ENCODE data around the gene NEIL3. TPM values are rescaled to one million over a fixed set of nuclear protein-coding genes. Genes with fewer than 3 reads are reported as not detected.

The NEIL3 gene
- total RNA-seq, 4 donors from 2014 or later: 0.41 to 0.95 TPM; not detected in 2

GRCh38 chr4:177283167-177283566 is 26.5 kb upstream of the NEIL3 start:
- Histone ChIP-seq H3K9me3 (no peaks in the 10 kb centered on the region), H3K27ac (no peak overlapping the region), H3K4me3 (no peak overlapping the region), H3K36me3 (no peaks in the 10 kb centered on the region), H3K4me1 (peaks cover 0 to 7% (median 0%) of the 10 kb centered on the region in 4 donors), H3K27me3 (no peaks in the 10 kb centered on the region)
- DNase-seq: no peak
- WGBS, 2 donors (ENCODE audit: low coverage in 1 of 2): 88% methylated on average over 2 of the region's 2 CpGs; no CpG with 5 or more reads in 1 of the 2 donors
- in situ Hi-C loops (cut with MboI; ENCODE audit: low pct_ligation_motif_present in 1 of 4, low pct_unique_long_range_greater_than_20kb in 1 of 4, low sequenced_read_pairs in 3 of 4): no loop called here
- TF ChIP-seq POLR2AphosphoS5 (IDR thresholded peaks at IDR 0.05) (no peak), POLR2A (IDR thresholded peaks at IDR 0.05) (no peak), CTCF (IDR thresholded peaks at IDR 0.05) (no peak), EP300 (IDR thresholded peaks at IDR 0.05; ENCODE audit: low read depth) (no peak)
- intact Hi-C loops (cut with DNase I; ENCODE audit: low total_unique reads): no loop called here

GRCh38 chr4:177285953-177286352 is 23.7 kb upstream of the NEIL3 start:
- intact Hi-C loops (cut with DNase I; ENCODE audit: low total_unique reads) (no loop called here), in situ Hi-C loops (cut with MboI; ENCODE audit: low pct_ligation_motif_present in 1 of 4, low pct_unique_long_range_greater_than_20kb in 1 of 4, low sequenced_read_pairs in 3 of 4) (no loop called here)
- Histone ChIP-seq H3K4me3 (no peak overlapping the region), H3K4me1 (peaks cover 0 to 7% (median 0%) of the 10 kb centered on the region in 4 donors), H3K9me3 (no peaks in the 10 kb centered on the region), H3K36me3 (no peaks in the 10 kb centered on the region), H3K27me3 (no peaks in the 10 kb centered on the region), H3K27ac (no peak overlapping the region)
- WGBS, 2 donors (ENCODE audit: low coverage in 1 of 2): 83 to 92% methylated on average over 6 of the region's 6 CpGs
- TF ChIP-seq CTCF (IDR thresholded peaks at IDR 0.05) (no peak), POLR2A (IDR thresholded peaks at IDR 0.05) (no peak), EP300 (IDR thresholded peaks at IDR 0.05; ENCODE audit: low read depth) (no peak), POLR2AphosphoS5 (IDR thresholded peaks at IDR 0.05) (no peak)
- no peak for DNase-seq

GRCh38 chr4:177287255-177287654 is 22.4 kb upstream of the NEIL3 start:
- 25 to 38% methylated on average over 1 of the region's 1 CpG for WGBS, 2 donors (ENCODE audit: low coverage in 1 of 2)
- no peak for TF ChIP-seq EP300 (IDR thresholded peaks at IDR 0.05; ENCODE audit: low read depth)
- TF ChIP-seq CTCF (IDR thresholded peaks at IDR 0.05): no peak
- TF ChIP-seq POLR2A (IDR thresholded peaks at IDR 0.05): no peak
- TF ChIP-seq POLR2AphosphoS5 (IDR thresholded peaks at IDR 0.05): no peak

GRCh38 chr4:177288335-177288734 is 21.3 kb upstream of the NEIL3 start:
- Histone ChIP-seq H3K4me3 (no peak overlapping the region), H3K27ac (no peak overlapping the region), H3K9me3 (no peaks in the 10 kb centered on the region), H3K36me3 (no peaks in the 10 kb centered on the region), H3K4me1 (no peaks in the 10 kb centered on the region), H3K27me3 (no peaks in the 10 kb centered on the region)
- WGBS, 2 donors (ENCODE audit: low coverage in 1 of 2): 91 to 100% methylated on average over 1 of the region's 1 CpG
- no peak for TF ChIP-seq POLR2AphosphoS5 (IDR thresholded peaks at IDR 0.05)
- TF ChIP-seq EP300 (IDR thresholded peaks at IDR 0.05; ENCODE audit: low read depth): no peak
- TF ChIP-seq POLR2A (IDR thresholded peaks at IDR 0.05): no peak
- no peak for TF ChIP-seq CTCF (IDR thresholded peaks at IDR 0.05)
- DNase-seq: no peak
- in situ Hi-C loops (cut with MboI; ENCODE audit: low pct_ligation_motif_present in 1 of 4, low pct_unique_long_range_greater_than_20kb in 1 of 4, low sequenced_read_pairs in 3 of 4) (no loop called here), intact Hi-C loops (cut with DNase I; ENCODE audit: low total_unique reads) (no loop called here)

More at GRCh38 chr4:177287255-177287654, 22.4 kb upstream of the NEIL3 start:
- Histone ChIP-seq H3K9me3 (no peaks in the 10 kb centered on the region), H3K27me3 (no peaks in the 10 kb centered on the region), H3K36me3 (no peaks in the 10 kb centered on the region), H3K27ac (no peak overlapping the region), H3K4me1 (no peaks in the 10 kb centered on the region), H3K4me3 (no peak overlapping the region)
- intact Hi-C loops (cut with DNase I; ENCODE audit: low total_unique reads): no loop called here
- in situ Hi-C loops (cut with MboI; ENCODE audit: low pct_ligation_motif_present in 1 of 4, low pct_unique_long_range_greater_than_20kb in 1 of 4, low sequenced_read_pairs in 3 of 4): no loop called here
- no peak for DNase-seq

Measured in transverse colon (tissue), 4 donors.